PC-9 (cell line): ENCODE measurements around the gene RALGAPA2. TPM values are rescaled to one million over a fixed set of nuclear protein-coding genes. Genes with fewer than 3 reads are reported as not detected.

Source experiments
- BruUV-seq: library from RNA; stranded (reverse); fragments of 400-500 nt; replicated peaks from 2 replicates; lab custom pipeline; 2021; lab: Mats Ljungman, UMichigan
- CTCF ChIA-PET: fragments of 300-600 bp; sonication (Branson Sonifier 250); formaldehyde crosslinking; loops from one replicate; lab custom pipeline; 2022; ENCODE audit warnings: antibody characterized with exemption; lab: Charles Lee
- POLR2A ChIA-PET: fragments of 300-600 bp; sonication (Branson Sonifier 250); formaldehyde crosslinking; loops from one replicate; lab custom pipeline; 2022; ENCODE audit warnings: antibody characterized with exemption; ENCODE audit not compliant: unreplicated experiment; lab: Charles Lee
- DNase-seq, 2 experiments: peaks; one replicate each; pipeline versions ENCODE4 v3.0.0 to v3.0.0-alpha.2; 2015 to 2022; ENCODE audit warnings: mixed read lengths in 1 of 2
- H2AFZ ChIP-seq: fragments of 200-600 bp; sonication (generic); 2 replicates; pipeline ENCODE4 v1.8.1; 2017; ENCODE audit warnings: antibody characterized with exemption
- H3F3A ChIP-seq: fragments of 200-600 bp; sonication (generic); 2 replicates; pipeline ENCODE4 v1.8.1; 2017; ENCODE audit warnings: antibody characterized with exemption, mild to moderate bottlenecking, low read depth; ENCODE audit not compliant: insufficient read depth
- H3K27ac ChIP-seq: fragments of 200-600 bp; sonication (generic); 2 replicates; pipeline ENCODE4 v1.6.1; 2016; ENCODE audit warnings: mixed run types
- H3K27me3 ChIP-seq: fragments of 200-600 bp; sonication (generic); 2 replicates; pipeline ENCODE4 v1.6.1; 2016; ENCODE audit warnings: low read depth, mixed run types; ENCODE audit not compliant: insufficient read depth
- H3K36me3 ChIP-seq: fragments of 200-600 bp; sonication (generic); 2 replicates; pipeline ENCODE4 v1.6.1; 2016; ENCODE audit warnings: low read depth, mixed run types
- H3K4me1 ChIP-seq: fragments of 200-600 bp; sonication (generic); replicated peaks from 2 replicates; pipeline ENCODE4 v1.6.1; 2016; ENCODE audit warnings: mixed run types; ENCODE audit not compliant: insufficient read depth
- H3K4me2 ChIP-seq: fragments of 200-600 bp; sonication (generic); 2 replicates; pipeline ENCODE4 v1.6.1; 2017; ENCODE audit warnings: mixed run types
- H3K4me3 ChIP-seq: fragments of 200-600 bp; sonication (generic); 2 replicates; pipeline ENCODE4 v1.6.1; 2016; ENCODE audit warnings: mixed run types
- H3K79me2 ChIP-seq: fragments of 200-600 bp; sonication (generic); 2 replicates; pipeline ENCODE4 v1.6.1; 2017; ENCODE audit warnings: low read depth, mixed run types
- H3K9me2 ChIP-seq: fragments of 200-600 bp; sonication (generic); 2 replicates; pipeline ENCODE4 v1.8.1; 2017; ENCODE audit warnings: mild to moderate bottlenecking; ENCODE audit not compliant: insufficient read depth
- H3K9me3 ChIP-seq: fragments of 200-600 bp; sonication (generic); 2 replicates; pipeline ENCODE4 v1.8.1; 2016; ENCODE audit warnings: low read depth; ENCODE audit not compliant: insufficient read depth
- H4K20me1 ChIP-seq: fragments of 200-600 bp; sonication (generic); 2 replicates; pipeline ENCODE4 v1.8.1; 2017; ENCODE audit not compliant: insufficient read depth
- CTCF ChIP-seq: fragments of 200-600 bp; sonication (generic); conservative IDR thresholded peaks from 2 replicates; pipeline ENCODE4 v1.6.1; 2017; ENCODE audit warnings: mixed run types, antibody characterized with exemption, mild to moderate bottlenecking, moderate library complexity
- EZH2 ChIP-seq: fragments of 200-600 bp; sonication (generic); IDR thresholded peaks from 2 replicates; pipeline ENCODE4 v1.8.0; 2017; ENCODE audit warnings: antibody characterized with exemption, low read depth
- intact Hi-C: fragments of 100-400 bp; cut with micrococcal nuclease; formaldehyde crosslinking; loops from one replicate; pipeline ENCODE4 v1.10.0; 2022; ENCODE audit not compliant: unreplicated experiment
- total RNA-seq: library from RNA; stranded (reverse); gene quantifications from 2 replicates; pipeline ENCODE4 v1.2.3, GENCODE V29; 2021

The RALGAPA2 gene
- total RNA-seq, 1 experiment from 2014 or later: 28.7 TPM

- Histone ChIP-seq H3K4me1 (no peaks in the 10 kb centered on the region), H3K9me3 (no peaks in the 10 kb centered on the region), H3K4me3 (no peak overlapping the region), H3K27me3 (no peaks in the 10 kb centered on the region), H3K36me3 (no peaks in the 10 kb centered on the region), H4K20me1 (no peaks in the 10 kb centered on the region), H3K79me2 (no peaks in the 10 kb centered on the region), H2AFZ (no peak overlapping the region), H3F3A (no peaks in the 10 kb centered on the region), H3K4me2 (no peak overlapping the region), H3K27ac (no peak overlapping the region), H3K9me2 (no peaks in the 10 kb centered on the region; the same call in 1 of the 2 replicates)
- no peak for DNase-seq
- ChIA-PET POLR2A (no interaction called here), CTCF (no interaction called here)
- TF ChIP-seq CTCF: no peak
- no peak for TF ChIP-seq EZH2
- no TSS peak for BruUV-seq
- intact Hi-C loops: no loop called here
Observed at GRCh38 chr20:20608641-20609040, 103.8 kb downstream of the RALGAPA2 start.

GRCh38 chr20:20608041-20608440 lies 104.4 kb downstream of the RALGAPA2 start:
- POLR2A ChIA-PET: interaction anchor here (0.6 kb wide), 1 partner anchor 48 kb away, joined by 15 read pairs; no protein-coding TSS in a partner anchor
- H3K4me1 ChIP-seq: no peaks in the 10 kb centered on the region

GRCh38 chr20:20606881-20607280 lies 105.6 kb downstream of the RALGAPA2 start:
- ChIA-PET POLR2A (no interaction called here), CTCF (no interaction called here)
- no peaks in the 10 kb centered on the region for H3K27me3 ChIP-seq
- DNase-seq: no peak
- no peak overlapping the region for H3K4me2 ChIP-seq
- H3K36me3 ChIP-seq: no peaks in the 10 kb centered on the region
- intact Hi-C loops: no loop called here
- H2AFZ ChIP-seq: no peak overlapping the region
- no peak overlapping the region for H3K4me3 ChIP-seq
- H3K4me1 ChIP-seq: no peaks in the 10 kb centered on the region
- no peaks in the 10 kb centered on the region; the same call in 1 of the 2 replicates for H3K9me2 ChIP-seq
- no peaks in the 10 kb centered on the region for H3F3A ChIP-seq
- BruUV-seq: no TSS peak
- no peak overlapping the region for H3K27ac ChIP-seq
- H4K20me1 ChIP-seq: no peaks in the 10 kb centered on the region
- no peaks in the 10 kb centered on the region for H3K9me3 ChIP-seq
- H3K79me2 ChIP-seq: no peaks in the 10 kb centered on the region
- no peak for TF ChIP-seq EZH2
- TF ChIP-seq CTCF: no peak

More at GRCh38 chr20:20608041-20608440, 104.4 kb downstream of the RALGAPA2 start:
- intact Hi-C loops: no loop called here
- H3K9me2 ChIP-seq: no peaks in the 10 kb centered on the region; the same call in 1 of the 2 replicates
- DNase-seq: no peak
- CTCF ChIA-PET: no interaction called here
- no peaks in the 10 kb centered on the region for H3K36me3 ChIP-seq
- no peaks in the 10 kb centered on the region for H3K79me2 ChIP-seq
- TF ChIP-seq CTCF (no peak), EZH2 (no peak)
- no peak overlapping the region for H3K27ac ChIP-seq
- H3K9me3 ChIP-seq: no peaks in the 10 kb centered on the region
- no peak overlapping the region for H3K4me2 ChIP-seq
- H3F3A ChIP-seq: no peaks in the 10 kb centered on the region
- H3K4me3 ChIP-seq: no peak overlapping the region
- H2AFZ ChIP-seq: no peak overlapping the region
- H3K27me3 ChIP-seq: no peaks in the 10 kb centered on the region
- no TSS peak for BruUV-seq
- no peaks in the 10 kb centered on the region for H4K20me1 ChIP-seq
